ENCODE results near the gene TBL3. TPM values are rescaled to one million over a fixed set of nuclear protein-coding genes. Genes with fewer than 3 reads are reported as not detected.

Gene TBL3
- total RNA-seq, 2 experiments from 2014 or later = 29.4 to 30.7 TPM

DNA sequence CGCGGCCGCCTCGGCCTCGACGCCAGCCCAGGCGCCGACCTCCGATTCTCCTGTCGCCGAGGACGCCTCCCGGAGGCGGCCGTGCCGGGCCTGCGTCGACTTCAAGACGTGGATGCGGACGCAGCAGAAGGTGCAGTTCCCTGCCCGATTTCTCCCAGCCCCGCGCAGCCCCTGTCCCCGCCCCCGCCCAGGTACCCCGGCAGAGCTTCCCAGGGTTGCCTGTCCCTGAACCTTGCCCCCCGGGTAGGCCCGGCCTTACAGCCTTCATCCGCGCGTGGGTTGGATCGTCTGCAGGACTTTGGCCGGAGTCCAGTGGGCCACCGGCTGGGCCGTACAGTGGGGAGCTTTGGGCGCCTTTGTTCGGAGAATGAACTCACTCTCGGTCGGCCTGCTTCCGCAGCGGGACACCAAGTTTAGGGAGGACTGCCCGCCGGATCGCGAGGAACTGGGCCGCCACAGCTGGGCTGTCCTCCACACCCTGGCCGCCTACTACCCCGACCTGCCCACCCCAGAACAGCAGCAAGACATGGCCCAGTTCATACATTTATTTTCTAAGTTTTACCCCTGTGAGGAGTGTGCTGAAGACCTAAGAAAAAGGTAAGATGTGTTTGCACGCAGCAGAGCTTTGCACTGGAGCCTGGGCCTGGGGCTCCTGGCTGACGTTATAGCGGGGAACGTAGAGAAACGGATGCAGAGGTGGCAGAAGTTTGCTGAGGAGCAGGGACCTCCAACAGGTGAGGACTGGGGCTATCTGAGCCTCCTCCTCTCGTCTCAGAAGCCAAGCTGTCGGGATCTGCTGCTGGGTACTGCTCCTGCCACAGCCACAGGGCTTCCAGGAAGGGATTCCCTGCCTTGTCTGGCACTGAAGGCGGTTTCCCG lies 12.7 kb downstream of the TBL3 start:
- Mint-ChIP-seq H3K4me1 (peaks cover 17% of the 10 kb centered on the region), H3K27me3 (peaks cover 43% of the 10 kb centered on the region), H3K27ac (peak overlapping the region; percentile 25), H3K36me3 (no peaks in the 10 kb centered on the region), H3K9me3 (no peaks in the 10 kb centered on the region), H3K4me3 (peak overlapping the region; percentile 83)
- POLR2A ChIA-PET = interaction anchor here (0.5 to 8.6 kb wide), 8 partner anchors 13 to 932 kb away, joined by 3 to 50 read pairs (median 6); partner anchors contain the start of genes RPS2, TBL3 and TRAF7
- DNase-seq (no peak), ATAC-seq (ENCODE audit: low read depth) (peak; percentile 30)

DNA sequence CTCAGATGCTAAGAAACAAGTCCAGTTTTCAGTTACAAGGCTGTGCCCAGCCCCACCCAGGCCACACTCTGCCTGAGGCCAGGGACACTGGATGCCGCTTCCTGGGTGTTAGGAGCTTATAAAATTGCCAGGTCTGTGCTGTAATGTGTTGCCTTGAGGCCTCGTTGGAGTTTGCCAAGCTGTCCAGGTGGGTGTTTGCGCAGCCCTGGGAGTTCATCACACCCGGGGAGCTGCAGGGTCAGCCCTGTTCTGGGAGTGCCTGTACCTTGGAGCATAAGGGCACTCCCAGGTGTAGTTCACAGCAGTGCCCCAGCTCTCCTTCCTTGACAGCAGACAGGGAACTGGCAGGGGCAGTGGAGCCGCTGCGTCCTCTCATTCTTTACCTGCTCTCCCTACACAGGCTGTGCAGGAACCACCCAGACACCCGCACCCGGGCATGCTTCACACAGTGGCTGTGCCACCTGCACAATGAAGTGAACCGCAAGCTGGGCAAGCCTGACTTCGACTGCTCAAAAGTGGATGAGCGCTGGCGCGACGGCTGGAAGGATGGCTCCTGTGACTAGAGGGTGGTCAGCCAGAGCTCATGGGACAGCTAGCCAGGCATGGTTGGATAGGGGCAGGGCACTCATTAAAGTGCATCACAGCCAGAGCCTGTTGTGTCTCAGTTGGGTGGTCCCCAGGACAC lies 13.8 kb downstream of the TBL3 start:
- ATAC-seq (ENCODE audit: low read depth) = no peak
- POLR2A ChIA-PET = interaction anchor here (1.0 to 8.6 kb wide), 6 partner anchors 14 to 170 kb away, joined by 3 to 50 read pairs (median 8); partner anchors contain the start of genes RNF151, RPS2, TBL3 and TRAF7
- H3K4me1 Mint-ChIP-seq = peaks cover 17% of the 10 kb centered on the region
- H3K4me3 Mint-ChIP-seq = peak overlapping the region; percentile 83
- H3K9me3 Mint-ChIP-seq = no peaks in the 10 kb centered on the region
- DNase-seq = no peak
- H3K27ac Mint-ChIP-seq = no peak overlapping the region
- no peaks in the 10 kb centered on the region for H3K36me3 Mint-ChIP-seq
- H3K27me3 Mint-ChIP-seq = peaks cover 40% of the 10 kb centered on the region

DNA sequence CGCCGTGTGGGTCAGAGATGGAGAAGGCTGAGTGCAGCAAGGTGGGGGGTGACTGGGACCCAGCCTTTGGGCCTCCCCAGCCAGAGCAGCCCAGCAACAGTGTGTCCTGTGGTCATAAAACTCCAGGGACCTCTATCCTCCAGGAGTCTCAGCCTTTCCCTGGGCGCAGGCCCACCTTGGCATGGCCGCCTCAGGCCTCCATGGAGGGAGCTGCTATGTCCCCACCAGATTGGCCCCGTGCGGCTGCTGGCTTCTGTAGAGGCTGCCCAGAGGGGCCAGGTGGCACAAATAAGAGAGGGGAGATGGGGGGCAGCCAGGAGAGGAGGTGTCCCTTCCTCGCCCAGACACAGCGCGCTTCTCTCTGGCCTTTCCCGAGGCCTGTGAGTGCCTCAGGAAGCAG lies 15.3 kb downstream of the TBL3 start:
- Mint-ChIP-seq H3K4me1 (peaks cover 24% of the 10 kb centered on the region), H3K36me3 (no peaks in the 10 kb centered on the region), H3K27me3 (peaks cover 25% of the 10 kb centered on the region), H3K9me3 (no peaks in the 10 kb centered on the region), H3K4me3 (no peak overlapping the region), H3K27ac (no peak overlapping the region)
- DNase-seq = no peak
- POLR2A ChIA-PET = interaction anchor here (2.0 to 5.7 kb wide), 2 partner anchors 23 kb away, joined by 8 to 36 read pairs; partner anchors contain the start of gene RPS2
- ATAC-seq (ENCODE audit: low read depth) = no peak

DNA sequence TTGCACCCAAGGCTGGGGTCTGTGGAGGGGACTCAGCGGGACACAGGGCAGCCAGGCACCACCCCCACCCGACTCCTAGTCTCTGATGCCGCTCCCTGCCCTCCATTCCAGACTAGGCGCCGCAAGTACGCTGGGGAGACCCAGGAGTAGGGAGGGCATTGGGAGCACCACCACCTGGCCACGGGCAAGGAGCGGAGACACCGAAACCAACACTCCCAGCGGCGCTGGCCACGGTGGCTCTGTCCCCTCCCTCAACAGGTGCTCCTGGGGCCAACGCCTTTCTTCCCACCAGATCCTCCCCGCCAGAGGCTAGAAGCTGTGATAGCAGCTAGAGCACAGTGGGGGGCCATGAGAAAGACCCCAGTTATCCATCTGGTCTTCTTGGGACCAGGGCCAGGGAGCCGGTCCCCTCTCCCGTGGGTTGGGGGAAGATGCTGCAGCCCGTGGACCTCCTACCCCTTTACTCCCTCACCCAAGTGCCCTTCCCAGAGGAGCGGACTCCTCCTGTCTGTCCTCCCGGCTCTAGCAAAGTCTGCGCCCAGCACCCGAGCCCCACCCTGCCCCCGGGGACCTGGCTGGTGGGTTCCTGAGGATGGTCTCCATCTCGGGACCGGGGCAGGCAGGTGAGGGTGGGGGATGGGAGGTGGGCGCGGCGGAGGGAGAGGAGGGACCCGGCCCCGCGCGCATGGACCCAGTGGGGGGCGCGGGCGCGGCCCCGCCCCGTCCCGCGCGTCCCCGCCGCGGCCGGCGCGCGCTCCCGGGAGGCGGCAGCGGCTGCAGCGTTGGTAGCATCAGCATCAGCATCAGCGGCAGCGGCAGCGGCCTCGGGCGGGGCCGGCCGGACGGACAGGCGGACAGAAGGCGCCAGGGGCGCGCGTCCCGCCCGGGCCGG lies 17.6 kb downstream of the TBL3 start, which contains the start of gene SYNGR3:
SYNGR3 (plus strand) TSS at position 762 of the 892 bp plus-strand sequence. CDS start 133 bp downstream, outside the sequence.
- peak within 1 kb of the TSS; percentile 75 for H3K4me3 Mint-ChIP-seq
- peak; percentile 57 for DNase-seq
- peak within 1 kb of the TSS; percentile 67 for H3K27ac Mint-ChIP-seq
- no peaks in the 10 kb centered on the region for H3K9me3 Mint-ChIP-seq
- H3K36me3 Mint-ChIP-seq = no peaks in the 10 kb centered on the region
- ATAC-seq (ENCODE audit: low read depth) = no peak
- POLR2A ChIA-PET = interaction anchor here (3.4 to 5.7 kb wide), 2 partner anchors 18 to 25 kb away, joined by 15 to 36 read pairs; partner anchors contain the start of genes RPS2 and TBL3
- peaks cover 24% of the 10 kb centered on the region for H3K4me1 Mint-ChIP-seq
- peaks cover 13% of the 10 kb centered on the region for H3K27me3 Mint-ChIP-seq

DNA sequence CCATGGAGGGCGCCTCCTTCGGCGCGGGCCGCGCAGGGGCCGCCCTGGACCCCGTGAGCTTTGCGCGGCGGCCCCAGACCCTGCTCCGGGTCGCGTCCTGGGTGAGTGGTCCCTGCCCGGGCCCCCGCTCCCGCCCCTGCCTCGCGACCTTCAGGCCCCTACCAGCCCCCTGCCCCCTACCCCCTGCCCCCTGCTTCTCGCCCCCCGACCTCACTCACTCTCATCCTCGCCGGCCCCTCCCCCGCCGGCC lies 18.2 kb downstream of the TBL3 start:
- Mint-ChIP-seq H3K36me3 (peaks cover under 1% of the 10 kb centered on the region), H3K4me3 (no peak overlapping the region), H3K27ac (no peak overlapping the region), H3K9me3 (no peaks in the 10 kb centered on the region), H3K4me1 (peaks cover 21% of the 10 kb centered on the region), H3K27me3 (peaks cover 13% of the 10 kb centered on the region)
- DNase-seq (no peak), ATAC-seq (ENCODE audit: low read depth) (no peak)
- POLR2A ChIA-PET = interaction anchor here (1.2 to 5.7 kb wide), 5 partner anchors 14 to 28 kb away, joined by 3 to 36 read pairs (median 8); partner anchors contain the start of genes RPS2 and TBL3

DNA sequence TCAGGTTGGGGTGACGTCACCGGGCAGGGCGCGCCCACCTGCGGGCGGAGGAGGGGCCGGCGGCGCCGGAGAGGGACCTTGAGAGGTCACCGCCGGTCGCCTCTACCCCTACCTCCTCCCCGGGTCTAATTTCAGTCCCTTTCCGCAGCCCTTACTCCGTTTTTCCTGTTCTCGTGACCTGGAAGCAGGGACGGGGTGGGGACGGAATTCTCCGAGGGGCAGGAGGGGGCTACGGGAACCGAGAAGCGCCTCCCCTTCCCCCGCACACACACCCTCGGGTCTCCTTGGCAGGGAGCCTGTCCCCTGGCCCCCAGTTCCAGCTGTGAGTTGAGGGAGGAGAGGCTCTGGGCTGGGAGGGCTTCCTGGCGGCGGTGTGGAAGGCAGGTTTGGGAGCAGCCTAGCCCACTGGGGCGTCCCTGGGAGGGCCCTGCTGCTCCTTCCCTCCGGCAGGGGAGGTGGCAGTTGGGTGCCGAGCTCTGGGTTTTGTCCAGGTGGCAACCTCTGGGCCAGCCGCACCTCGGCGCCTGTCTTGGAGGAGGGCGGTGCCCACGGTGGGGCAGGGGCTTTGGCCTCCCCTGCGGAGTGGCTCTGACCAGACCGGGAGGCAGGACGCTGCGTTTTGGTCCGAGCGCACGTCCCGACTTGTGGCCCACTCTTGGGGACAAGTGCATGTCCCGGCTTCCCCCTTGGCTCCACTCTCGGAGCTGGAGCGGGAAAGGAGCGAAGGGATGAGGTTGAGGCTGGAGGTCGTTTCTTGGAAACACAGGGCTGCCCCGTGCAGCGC lies 18.7 kb downstream of the TBL3 start:
- Mint-ChIP-seq H3K4me3 (peak overlapping the region; percentile 75), H3K36me3 (peaks cover 5% of the 10 kb centered on the region)
- no peak for ATAC-seq (ENCODE audit: low read depth)

DNA sequence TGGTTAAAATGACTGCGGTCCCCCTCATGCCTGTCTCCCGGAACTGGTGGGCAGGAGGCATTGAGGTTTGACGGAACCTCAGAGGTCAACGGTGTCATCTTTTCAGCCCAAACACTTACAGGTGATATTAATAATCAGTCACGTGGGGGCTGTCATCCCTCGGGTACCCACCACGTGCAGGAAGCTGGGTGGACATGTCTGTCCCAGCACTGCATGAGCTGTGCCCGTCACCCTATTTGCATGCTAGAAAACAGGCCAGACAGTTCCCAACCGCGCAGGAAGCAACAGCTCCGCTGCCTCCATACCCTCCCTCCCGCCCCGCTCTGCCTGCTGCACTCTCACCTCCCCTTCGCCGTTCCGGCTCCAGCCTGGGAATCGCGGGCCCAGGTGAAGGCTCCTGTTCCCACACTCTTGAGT lies 19.3 kb downstream of the TBL3 start:
- peaks cover 5% of the 10 kb centered on the region for H3K36me3 Mint-ChIP-seq
- peak; percentile 63 for DNase-seq
- ATAC-seq (ENCODE audit: low read depth) = peak; percentile 50
- POLR2A ChIA-PET = interaction anchor here (0.6 to 5.7 kb wide), 9 partner anchors 11 to 219 kb away, joined by 3 to 36 read pairs (median 4); partner anchors contain the start of genes EME2, MRPS34, RPS2 and TBL3
- peaks cover 19% of the 10 kb centered on the region for H3K4me1 Mint-ChIP-seq
- H3K4me3 Mint-ChIP-seq = peak overlapping the region; percentile 75
- peaks cover 13% of the 10 kb centered on the region for H3K27me3 Mint-ChIP-seq
- H3K27ac Mint-ChIP-seq = peak overlapping the region; percentile 69
- H3K9me3 Mint-ChIP-seq = no peaks in the 10 kb centered on the region

More for the DNA sequence above, 18.7 kb downstream of the TBL3 start:
- Mint-ChIP-seq H3K9me3 (no peaks in the 10 kb centered on the region), H3K4me1 (peaks cover 18% of the 10 kb centered on the region), H3K27me3 (peaks cover 13% of the 10 kb centered on the region), H3K27ac (peak overlapping the region; percentile 67)
- DNase-seq = peak; percentile 65
- POLR2A ChIA-PET = interaction anchor here (0.6 to 5.7 kb wide), 9 partner anchors 10 to 218 kb away, joined by 3 to 36 read pairs (median 4); partner anchors contain the start of genes EME2, MRPS34, RPS2 and TBL3

DNA sequence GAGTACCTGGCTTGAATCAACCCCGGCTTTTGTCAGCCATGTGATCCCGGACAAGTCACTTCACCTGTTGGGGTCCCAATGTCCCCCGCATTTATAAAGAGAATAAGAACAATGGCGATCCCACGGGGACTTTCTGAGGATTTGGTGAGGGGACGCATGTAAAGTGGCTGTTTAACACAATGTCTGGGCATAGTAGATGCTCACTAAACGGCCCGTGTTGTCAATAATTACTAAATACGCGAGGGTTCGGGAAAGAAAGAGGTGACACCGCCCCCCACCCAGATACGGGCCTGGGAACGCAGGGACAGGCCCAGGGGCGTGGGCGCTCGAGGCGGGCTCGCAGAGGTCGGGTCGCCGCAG lies 19.7 kb downstream of the TBL3 start:
- H3K4me3 Mint-ChIP-seq = peak overlapping the region; percentile 75
- H3K36me3 Mint-ChIP-seq = peaks cover 5% of the 10 kb centered on the region
- peaks cover 13% of the 10 kb centered on the region for H3K27me3 Mint-ChIP-seq
- POLR2A ChIA-PET = interaction anchor here (1.0 to 5.7 kb wide), 8 partner anchors 11 to 219 kb away, joined by 3 to 36 read pairs (median 7); partner anchors contain the start of genes EME2, MRPS34, RPS2 and TBL3
- peak overlapping the region; percentile 69 for H3K27ac Mint-ChIP-seq
- DNase-seq (no peak), ATAC-seq (ENCODE audit: low read depth) (no peak)
- peaks cover 18% of the 10 kb centered on the region for H3K4me1 Mint-ChIP-seq
- H3K9me3 Mint-ChIP-seq = no peaks in the 10 kb centered on the region

DNA sequence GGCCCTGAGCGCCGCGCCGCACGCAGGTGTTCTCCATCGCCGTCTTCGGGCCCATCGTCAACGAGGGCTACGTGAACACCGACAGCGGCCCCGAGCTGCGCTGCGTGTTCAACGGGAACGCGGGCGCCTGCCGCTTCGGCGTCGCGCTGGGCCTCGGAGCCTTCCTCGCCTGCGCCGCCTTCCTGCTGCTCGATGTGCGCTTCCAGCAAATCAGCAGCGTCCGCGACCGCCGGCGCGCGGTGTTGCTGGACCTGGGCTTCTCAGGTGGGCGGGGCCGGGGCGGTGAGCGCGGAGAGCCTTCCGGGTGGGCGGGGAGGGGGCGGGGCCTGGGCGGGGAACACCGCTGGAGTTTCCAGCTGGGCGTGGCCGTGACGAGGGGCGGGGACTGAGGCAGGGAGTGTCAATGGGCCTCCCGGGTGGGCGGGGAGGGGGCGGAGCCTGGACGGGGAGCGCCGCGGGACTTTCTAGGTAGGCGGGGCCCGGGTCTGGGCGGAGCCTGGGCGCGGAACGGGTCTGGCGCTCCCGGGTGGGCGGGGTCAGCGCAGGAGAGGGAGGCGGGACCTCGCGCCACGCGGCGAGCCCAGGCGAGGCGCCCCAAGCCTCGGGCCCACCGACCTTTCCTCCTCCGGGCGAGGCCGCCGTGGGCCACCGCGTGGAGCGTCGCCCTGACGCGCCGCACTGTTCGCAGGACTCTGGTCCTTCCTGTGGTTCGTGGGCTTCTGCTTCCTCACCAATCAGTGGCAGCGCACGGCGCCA lies 20.3 kb downstream of the TBL3 start:
- peaks cover 20% of the 10 kb centered on the region for H3K4me1 Mint-ChIP-seq
- H3K27me3 Mint-ChIP-seq = peaks cover 13% of the 10 kb centered on the region
- POLR2A ChIA-PET = interaction anchor here (1.0 to 5.7 kb wide), 6 partner anchors 12 to 220 kb away, joined by 3 to 36 read pairs (median 8); partner anchors contain the start of genes EME2, MRPS34, RPS2 and TBL3
- ATAC-seq (ENCODE audit: low read depth) (peak; percentile 76), DNase-seq (peak; percentile 96)
- H3K36me3 Mint-ChIP-seq = peaks cover 8% of the 10 kb centered on the region
- H3K4me3 Mint-ChIP-seq = peak overlapping the region; percentile 75
- no peak overlapping the region for H3K27ac Mint-ChIP-seq
- no peaks in the 10 kb centered on the region for H3K9me3 Mint-ChIP-seq

DNA sequence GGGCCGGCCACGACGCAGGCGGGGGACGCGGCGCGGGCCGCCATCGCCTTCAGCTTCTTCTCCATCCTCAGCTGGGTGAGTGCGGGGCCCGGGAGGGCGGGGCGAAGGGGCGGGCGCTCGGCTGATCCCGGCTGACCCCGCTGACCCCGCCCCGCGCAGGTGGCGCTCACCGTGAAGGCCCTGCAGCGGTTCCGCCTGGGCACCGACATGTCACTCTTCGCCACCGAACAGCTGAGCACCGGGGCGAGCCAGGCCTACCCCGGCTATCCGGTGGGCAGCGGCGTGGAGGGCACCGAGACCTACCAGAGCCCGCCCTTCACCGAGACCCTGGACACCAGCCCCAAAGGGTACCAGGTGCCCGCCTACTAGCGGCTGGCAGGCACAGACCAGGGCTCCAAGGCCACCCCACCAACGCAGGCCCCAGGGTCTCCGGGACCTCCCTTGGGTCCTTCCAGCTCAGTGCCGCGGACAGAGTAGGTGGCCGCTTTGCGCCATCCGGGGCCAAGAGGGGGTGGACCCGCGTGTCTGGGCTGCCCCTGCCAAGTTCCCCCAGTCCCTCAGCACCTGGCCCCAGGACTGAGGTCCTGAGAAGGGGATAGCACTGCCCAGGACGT lies 21.0 kb downstream of the TBL3 start:
- Mint-ChIP-seq H3K27ac (no peak overlapping the region), H3K4me1 (peaks cover 20% of the 10 kb centered on the region), H3K36me3 (peaks cover 8% of the 10 kb centered on the region), H3K9me3 (no peaks in the 10 kb centered on the region), H3K27me3 (peaks cover 13% of the 10 kb centered on the region), H3K4me3 (no peak overlapping the region)
- POLR2A ChIA-PET = interaction anchor here (1.0 to 5.7 kb wide), 4 partner anchors 21 to 163 kb away, joined by 6 to 36 read pairs (median 11); partner anchors contain the start of genes RPS2, TBL3 and TRAF7
- ATAC-seq (ENCODE audit: low read depth) (no peak), DNase-seq (no peak)

DNA sequence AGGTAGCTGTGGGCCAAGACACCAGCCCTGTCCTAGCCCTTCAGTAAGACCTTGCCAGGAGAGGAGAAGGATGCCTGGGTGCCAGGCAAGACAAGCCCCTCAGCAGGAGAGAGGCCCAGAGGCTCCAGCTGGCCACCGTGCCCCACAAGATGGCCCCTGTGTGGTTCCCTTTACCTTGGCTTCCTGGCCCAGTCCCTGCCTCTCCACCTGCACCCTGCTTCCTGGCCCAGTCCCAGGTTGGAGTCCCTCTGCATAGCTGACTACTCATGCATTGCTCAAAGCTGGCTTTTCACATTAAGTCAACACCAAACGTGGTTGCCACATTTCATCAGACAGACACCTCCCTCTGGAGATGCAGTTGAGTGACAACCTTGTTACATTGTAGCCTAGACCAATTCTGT lies 21.9 kb downstream of the TBL3 start:
- DNase-seq (no peak), ATAC-seq (ENCODE audit: low read depth) (no peak)
- Mint-ChIP-seq H3K4me3 (no peak overlapping the region), H3K9me3 (no peaks in the 10 kb centered on the region), H3K36me3 (peaks cover 9% of the 10 kb centered on the region), H3K4me1 (peaks cover 18% of the 10 kb centered on the region), H3K27ac (peak overlapping the region; percentile 71), H3K27me3 (peaks cover 8% of the 10 kb centered on the region)
- POLR2A ChIA-PET = interaction anchor here (1.9 kb wide), 1 partner anchor 22 kb away, joined by 7 read pairs; the partner anchor contains the start of gene TBL3

Measured in activated naive CD8-positive, alpha-beta T cell treated with anti-CD3 and anti-CD28 coated beads, Interleukin-2, amount 10 ng/mL, durations not matched to agents 7 days and 5 days (primary cell).